ENCODE data around the gene HOXB8. TPM values are rescaled to one million over a fixed set of nuclear protein-coding genes. Genes with fewer than 3 reads are reported as not detected.

HOXB8 gene
- total RNA-seq, 1 donor from 2014 or later, result not detected

GRCh38 chr17:48570325-48571023 is 44.6 kb downstream of the HOXB8 start:
- Mint-ChIP-seq H3K9me3 (ENCODE audit: low read depth) (no peaks in the 10 kb centered on the region), H3K27ac (ENCODE audit: unreplicated experiment) (no peak overlapping the region), H3K4me1 (ENCODE audit: low read depth) (no peaks in the 10 kb centered on the region), H3K27me3 (ENCODE audit: low read depth) (peaks cover 71% of the 10 kb centered on the region), H3K36me3 (ENCODE audit: low read depth) (no peaks in the 10 kb centered on the region), H3K4me3 (ENCODE audit: unreplicated experiment) (no peak overlapping the region)
- no peak for DNase-seq (ENCODE audit: low spot score)
- no peak for TF ChIP-seq CTCF (IDR thresholded peaks at IDR 0.05)

GRCh38 chr17:48569674-48570324 is 45.3 kb downstream of the HOXB8 start:
- H3K9me3 Mint-ChIP-seq (ENCODE audit: low read depth), result no peaks in the 10 kb centered on the region
- no peak overlapping the region for H3K4me3 Mint-ChIP-seq (ENCODE audit: unreplicated experiment)
- H3K36me3 Mint-ChIP-seq (ENCODE audit: low read depth), result no peaks in the 10 kb centered on the region
- no peak for DNase-seq (ENCODE audit: low spot score)
- no peaks in the 10 kb centered on the region for H3K4me1 Mint-ChIP-seq (ENCODE audit: low read depth)
- peaks cover 65% of the 10 kb centered on the region for H3K27me3 Mint-ChIP-seq (ENCODE audit: low read depth)
- TF ChIP-seq CTCF (IDR thresholded peaks at IDR 0.05), result no peak
- no peak overlapping the region for H3K27ac Mint-ChIP-seq (ENCODE audit: unreplicated experiment)

- no peak for TF ChIP-seq CTCF (IDR thresholded peaks at IDR 0.05)
- Mint-ChIP-seq H3K4me3 (ENCODE audit: unreplicated experiment) (no peak overlapping the region), H3K9me3 (ENCODE audit: low read depth) (no peaks in the 10 kb centered on the region), H3K36me3 (ENCODE audit: low read depth) (no peaks in the 10 kb centered on the region), H3K4me1 (ENCODE audit: low read depth) (no peaks in the 10 kb centered on the region), H3K27me3 (ENCODE audit: low read depth) (peaks cover 59% of the 10 kb centered on the region), H3K27ac (ENCODE audit: unreplicated experiment) (no peak overlapping the region)
- no peak for DNase-seq (ENCODE audit: low spot score)
These were observed 45.9 kb downstream of the HOXB8 start for GRCh38 chr17:48569240-48569582.

- H3K4me3 Mint-ChIP-seq (ENCODE audit: unreplicated experiment), result no peak overlapping the region
- no peaks in the 10 kb centered on the region for H3K9me3 Mint-ChIP-seq (ENCODE audit: low read depth)
- H3K36me3 Mint-ChIP-seq (ENCODE audit: low read depth), result no peaks in the 10 kb centered on the region
- TF ChIP-seq CTCF (IDR thresholded peaks at IDR 0.05), result no peak
- DNase-seq (ENCODE audit: low spot score), result no peak
- peaks cover 56% of the 10 kb centered on the region for H3K27me3 Mint-ChIP-seq (ENCODE audit: low read depth)
- H3K27ac Mint-ChIP-seq (ENCODE audit: unreplicated experiment), result no peak overlapping the region
- H3K4me1 Mint-ChIP-seq (ENCODE audit: low read depth), result no peaks in the 10 kb centered on the region
These were observed 46.4 kb downstream of the HOXB8 start for GRCh38 chr17:48568499-48569239.

GRCh38 chr17:48567646-48568354 is 47.3 kb downstream of the HOXB8 start:
- DNase-seq (ENCODE audit: low spot score), result no peak
- Mint-ChIP-seq H3K27me3 (ENCODE audit: low read depth) (peaks cover 56% of the 10 kb centered on the region), H3K4me1 (ENCODE audit: low read depth) (no peaks in the 10 kb centered on the region), H3K4me3 (ENCODE audit: unreplicated experiment) (no peak overlapping the region), H3K9me3 (ENCODE audit: low read depth) (no peaks in the 10 kb centered on the region), H3K36me3 (ENCODE audit: low read depth) (no peaks in the 10 kb centered on the region), H3K27ac (ENCODE audit: unreplicated experiment) (no peak overlapping the region)
- TF ChIP-seq CTCF (IDR thresholded peaks at IDR 0.05), result no peak

Data from chondrocyte (in vitro differentiated cells).